ENCODE data around the gene SEMA6B. TPM values are rescaled to one million over a fixed set of nuclear protein-coding genes. Genes with fewer than 3 reads are reported as not detected.

Gene SEMA6B
- total and polyA plus RNA-seq, 10 of the 15 experiments (the other 5 are each of a cell fraction or from before 2014, with no cell fraction given), result 0.13 TPM; not detected in 9

- TF ChIP-seq PAX5 (IDR thresholded peaks at IDR 0.05; ENCODE audit: borderline replicate concordance, low read depth, low read length) (no peak), BHLHE40 (IDR thresholded peaks at IDR 0.05; ENCODE audit: borderline replicate concordance in 1 of 2, low read depth in 2 of 2, low read length in 1 of 2) (peak in 1 of 2 experiments; percentile 56; a peak in 1 of 4 replicates), CBX3 (IDR thresholded peaks at IDR 0.05; ENCODE audit: borderline replicate concordance, low read depth) (no peak), FOXM1 (IDR thresholded peaks at IDR 0.05; ENCODE audit: low read depth, low read length) (no peak)
- peaks cover 2% of the 10 kb centered on the region; the same call in 1 of the 2 replicates for H3K4me1 ChIP-seq (ENCODE audit: control insufficient read depth, insufficient read depth, low read length)
- no peaks in the 10 kb centered on the region for H3K79me2 ChIP-seq (ENCODE audit: control insufficient read depth, insufficient read depth, low read length)
- ATAC-seq (peak; percentile 59), DNase-seq (ENCODE audit: low read depth, low spot score) (no peak), FAIRE-seq (no peak)
- no peaks in the 10 kb centered on the region for H3K27me3 ChIP-seq (replicated peaks in 1 of 2; ENCODE audit: control insufficient read depth in 2 of 2, insufficient read depth in 2 of 2, low read length in 1 of 2)
- no peaks in the 10 kb centered on the region for H3K36me3 ChIP-seq (ENCODE audit: control insufficient read depth in 2 of 2, insufficient read depth in 2 of 2, low read length in 1 of 2)
- 20% methylated on average over 21 of the region's 27 CpGs for WGBS (ENCODE audit: insufficient coverage, insufficient replicate concordance, low lambda C conversion rate, missing lambda C conversion rate)
- no peak overlapping the region for H3K4me3 ChIP-seq
- H3K9me3 ChIP-seq (replicated peaks; ENCODE audit: control insufficient read depth, insufficient read depth, low read length), result no peaks in the 10 kb centered on the region
- 0 out of 2 replicates have a peak overlapping the region, but pooled peaks have one; percentile 13 for H3K4me2 ChIP-seq (ENCODE audit: control insufficient read depth, insufficient read depth)
- intact Hi-C loops (cut with micrococcal nuclease; ENCODE audit: unreplicated experiment) (no loop called here), in situ Hi-C loops (cut with MboI) (no loop called here)
- ChIA-PET POLR2A (interaction anchor here (0.6 to 1.1 kb wide), 4 partner anchors 18 to 47 kb away, joined by 3 to 4 read pairs (median 4); no protein-coding TSS in a partner anchor), SMC1A (ENCODE audit: uncharacterized antibody, unreplicated experiment) (interaction anchor here (1.5 kb wide), 1 partner anchor 39 kb away, joined by 3 read pairs; no protein-coding TSS in a partner anchor), CTCF (interaction anchor here (1.0 to 1.6 kb wide), 3 partner anchors 36 to 39 kb away, joined by 3 to 5 read pairs (median 3); no protein-coding TSS in a partner anchor), RAD21 (ENCODE audit: unreplicated experiment) (no interaction called here)
- H3K9ac ChIP-seq (ENCODE audit: control insufficient read depth, insufficient read depth, low read length), result no peak overlapping the region
- no peak overlapping the region for H3K27ac ChIP-seq (ENCODE audit: control insufficient read depth, insufficient read depth)
- no peaks in the 10 kb centered on the region for H4K20me1 ChIP-seq (ENCODE audit: control insufficient read depth, insufficient read depth)
- no peak overlapping the region for H2AFZ ChIP-seq (ENCODE audit: control insufficient read depth, low read depth, low read length)
- BruUV-seq (replicated peaks), result no TSS peak
Measured at GRCh38 chr19:4597278-4597974, 37.9 kb upstream of the SEMA6B start.

Data from GM12878 (cell line).